ENCODE measurements around the gene HTR7. TPM values are rescaled to one million over a fixed set of nuclear protein-coding genes. Genes with fewer than 3 reads are reported as not detected.

The HTR7 gene
- polyA plus RNA-seq, 4 donors = 0.50 to 0.83 (median 0.64) TPM

DNA sequence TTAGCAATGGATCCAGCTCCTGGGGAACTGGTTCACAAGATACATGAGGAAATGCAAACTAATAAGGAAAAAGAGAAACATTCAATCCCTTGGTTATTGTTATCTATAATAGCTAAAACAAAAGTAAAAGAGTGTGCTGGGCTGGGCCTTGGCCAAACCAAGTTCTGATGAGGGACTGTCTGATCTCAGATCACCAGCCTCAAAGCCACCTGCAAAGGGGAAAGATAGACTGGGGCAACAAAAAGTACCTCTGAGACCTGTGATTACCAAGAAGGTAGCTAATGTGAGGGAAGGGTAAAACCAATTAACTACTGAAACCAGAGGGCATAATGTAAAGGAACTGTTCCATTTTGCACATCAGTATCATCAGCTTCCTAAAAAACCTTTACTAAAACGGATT is 51.2 kb downstream of the HTR7 start:
- DNase-seq (ENCODE audit: low read depth in 4 of 4, low spot score in 3 of 4) = no peak

DNA sequence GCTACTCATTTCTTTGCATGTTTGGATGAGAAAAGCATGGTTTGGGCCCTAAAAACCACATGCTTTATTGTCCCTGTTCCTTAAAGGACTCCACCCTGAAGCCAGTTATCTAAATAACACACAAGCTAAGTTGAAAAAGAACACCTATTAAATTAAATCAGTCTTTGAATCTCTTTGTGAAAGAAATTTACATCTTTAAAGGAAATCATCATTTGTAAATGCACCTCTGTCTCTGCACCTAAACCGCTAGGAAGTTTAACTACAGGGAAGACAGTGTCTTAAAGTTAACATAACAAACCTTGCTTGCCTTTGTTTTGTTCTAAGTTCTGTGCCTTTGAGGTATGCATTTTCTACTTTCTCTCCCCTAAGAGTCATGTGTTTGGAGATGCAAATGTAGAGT is 52.6 kb downstream of the HTR7 start:
- no peak for DNase-seq (ENCODE audit: low read depth in 4 of 4, low spot score in 3 of 4)

DNA sequence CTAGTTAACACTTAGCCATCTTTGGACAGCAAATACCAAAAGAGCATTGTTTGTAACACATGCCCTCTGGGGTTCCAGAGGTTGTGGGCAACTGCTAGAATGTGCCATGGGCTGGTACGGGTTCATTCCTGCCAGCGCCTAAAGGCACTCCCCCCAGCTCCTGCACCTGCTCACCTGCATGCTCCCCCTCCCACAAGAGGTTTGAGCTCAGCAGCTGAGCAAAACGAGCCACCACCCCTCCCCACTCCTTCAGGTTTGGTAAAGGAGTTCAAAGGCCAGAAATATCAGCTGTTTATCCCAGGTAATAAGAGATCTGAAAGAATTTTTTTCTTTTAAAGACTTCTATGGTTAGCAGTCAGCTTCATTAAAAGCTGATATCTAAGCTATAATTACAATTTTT is 53.5 kb downstream of the HTR7 start:
- DNase-seq (ENCODE audit: low read depth in 4 of 4, low spot score in 3 of 4) = no peak

DNA sequence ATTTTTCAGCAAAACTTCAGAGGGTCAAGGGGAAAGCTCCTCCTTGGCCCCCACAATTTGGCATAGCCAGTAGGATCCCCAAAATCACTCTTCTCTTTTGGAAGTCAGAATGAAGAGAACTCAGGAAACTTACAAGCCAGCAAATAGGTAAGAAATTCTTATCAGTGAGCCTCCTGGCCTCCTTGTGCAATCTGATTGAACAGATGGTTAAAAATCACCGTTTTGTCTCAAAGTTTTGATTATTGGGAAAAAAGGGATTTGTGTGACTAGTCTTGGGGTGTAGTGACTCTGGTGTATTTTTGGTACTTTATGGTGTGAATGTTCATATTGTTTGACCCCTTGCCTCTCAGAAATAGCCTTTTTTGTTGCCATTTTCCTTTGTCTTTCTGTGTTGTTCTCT is 56.2 kb downstream of the HTR7 start:
- no peak for DNase-seq (ENCODE audit: low read depth in 4 of 4, low spot score in 3 of 4)

DNA sequence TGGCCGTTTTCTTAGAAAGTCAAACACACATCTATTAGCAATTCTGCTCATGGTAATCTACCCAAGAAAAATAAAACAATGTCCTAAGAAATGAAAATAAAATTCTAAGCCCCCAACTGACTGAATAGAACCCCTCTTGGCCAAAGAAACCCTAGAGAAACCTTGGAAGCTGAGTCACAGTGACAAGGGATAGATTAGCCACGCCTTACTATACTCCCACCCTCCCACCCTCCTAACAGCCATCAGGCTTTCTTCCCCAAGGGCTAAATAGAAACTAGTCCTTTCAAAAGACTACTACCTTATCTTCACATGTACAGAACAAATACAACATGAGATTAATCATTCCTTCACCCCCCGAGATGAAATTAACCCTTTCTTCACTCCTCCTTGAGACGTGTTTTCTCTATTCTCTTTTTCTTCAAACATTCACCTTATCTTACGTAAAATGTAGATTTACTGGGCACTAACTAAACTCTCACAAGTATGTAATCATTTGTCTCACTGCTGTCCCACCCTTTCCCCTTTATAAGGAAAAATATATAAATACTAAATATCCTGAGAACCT is 57.5 kb downstream of the HTR7 start:
- no peak for DNase-seq (ENCODE audit: low read depth in 4 of 4, low spot score in 3 of 4)

DNA sequence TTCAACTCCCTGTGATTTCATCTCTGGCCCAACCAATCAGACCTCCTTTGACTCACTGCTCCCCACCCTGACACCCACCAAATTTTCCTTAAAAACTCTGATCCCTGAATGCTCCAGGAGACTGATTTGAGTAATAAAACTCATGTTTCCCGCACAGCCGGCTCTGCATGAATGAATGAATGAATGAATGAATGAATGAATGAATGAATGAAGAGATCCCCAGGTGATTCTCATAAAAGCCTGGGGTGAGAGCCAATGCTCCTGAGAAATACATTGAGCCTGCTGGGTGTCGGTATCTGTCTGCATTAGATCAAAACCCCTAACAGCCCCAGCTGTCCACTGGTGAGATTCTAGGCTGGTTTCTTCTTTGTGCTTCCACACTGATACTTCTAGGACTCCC is 58.7 kb downstream of the HTR7 start:
- no peak for DNase-seq (ENCODE audit: low read depth in 4 of 4, low spot score in 3 of 4)

DNA sequence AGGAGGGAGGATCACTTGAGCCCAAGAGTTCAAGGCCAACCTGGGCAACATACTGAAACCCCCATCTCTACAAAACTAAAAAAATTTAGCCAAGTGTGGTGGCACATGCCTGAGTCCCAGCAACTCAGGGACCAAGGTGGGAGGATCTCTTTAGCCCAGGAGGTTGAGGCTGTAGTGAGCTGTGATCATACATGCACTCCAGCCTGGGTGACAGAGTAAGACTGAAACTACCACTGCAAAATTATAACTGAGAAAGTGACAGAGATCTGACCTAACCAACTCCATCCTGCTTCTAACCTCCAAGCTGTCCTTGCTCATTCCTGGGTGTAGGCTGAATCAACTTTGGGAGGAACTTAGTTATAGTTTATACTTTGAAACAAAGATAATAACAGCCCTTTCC is 59.4 kb downstream of the HTR7 start:
- DNase-seq (ENCODE audit: low read depth in 4 of 4, low spot score in 3 of 4) = no peak

- no peak for DNase-seq (ENCODE audit: low read depth in 4 of 4, low spot score in 3 of 4)
Measured at GRCh38 chr10:90790422-90790821, 67.4 kb downstream of the HTR7 start.

- DNase-seq (ENCODE audit: low read depth in 4 of 4, low spot score in 3 of 4) = no peak
Measured at GRCh38 chr10:90788968-90789367, 68.9 kb downstream of the HTR7 start.

DNA sequence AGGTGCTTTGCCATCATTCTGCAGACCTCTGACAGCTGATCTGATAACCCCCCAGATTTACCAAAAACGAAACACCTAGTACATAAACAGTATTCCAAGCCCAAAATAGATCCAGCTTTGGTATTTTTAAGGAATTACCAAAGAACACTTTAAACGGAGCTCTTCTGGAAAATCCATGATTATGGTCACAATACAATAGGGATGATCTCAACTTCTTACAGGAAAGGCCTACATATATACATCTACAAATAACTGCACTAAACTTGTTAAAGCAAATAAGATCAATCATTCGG is 69.7 kb downstream of the HTR7 start:
- DNase-seq (ENCODE audit: low read depth in 4 of 4, low spot score in 3 of 4) = no peak

DNA sequence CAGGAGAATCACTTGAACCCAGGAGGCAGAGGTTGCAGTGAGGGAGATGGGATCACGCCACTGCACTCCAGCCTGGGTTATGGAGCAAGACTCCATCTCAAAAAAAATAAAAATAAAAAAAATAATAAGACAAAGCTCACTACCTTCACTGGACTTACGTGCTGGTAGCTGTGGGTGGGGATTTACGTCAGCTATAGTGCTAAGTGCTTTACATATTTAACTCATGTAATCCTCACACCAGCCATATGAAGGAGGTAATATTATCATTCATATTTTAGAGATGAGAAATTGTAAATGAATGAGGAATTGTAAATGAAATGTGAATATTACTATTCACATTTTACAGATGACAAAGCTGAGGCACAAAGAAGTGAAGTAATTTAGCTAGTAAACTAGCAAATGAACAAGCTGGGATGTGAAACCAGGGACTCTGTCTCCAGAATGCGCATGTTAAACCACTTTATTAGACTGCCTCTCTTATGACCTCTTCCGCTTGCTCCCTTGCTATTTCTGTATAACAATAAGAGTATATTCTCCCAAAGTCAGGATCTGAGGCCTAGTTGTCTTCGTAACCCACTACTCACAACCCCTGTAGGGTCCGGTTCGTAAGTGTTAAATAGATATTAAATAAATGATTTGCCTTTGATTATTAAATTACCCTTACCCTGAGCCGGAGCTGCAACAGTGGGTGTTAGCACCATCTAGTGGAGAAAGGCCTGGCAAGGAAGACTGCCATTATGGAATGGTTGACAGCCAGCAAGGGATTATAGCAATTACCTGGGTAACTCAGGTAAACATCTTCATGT is 70.2 kb downstream of the HTR7 start:
- DNase-seq (ENCODE audit: low read depth in 4 of 4, low spot score in 3 of 4) = peak in 3 of 4 donors; percentile 2 to 11 (median 8)

DNA sequence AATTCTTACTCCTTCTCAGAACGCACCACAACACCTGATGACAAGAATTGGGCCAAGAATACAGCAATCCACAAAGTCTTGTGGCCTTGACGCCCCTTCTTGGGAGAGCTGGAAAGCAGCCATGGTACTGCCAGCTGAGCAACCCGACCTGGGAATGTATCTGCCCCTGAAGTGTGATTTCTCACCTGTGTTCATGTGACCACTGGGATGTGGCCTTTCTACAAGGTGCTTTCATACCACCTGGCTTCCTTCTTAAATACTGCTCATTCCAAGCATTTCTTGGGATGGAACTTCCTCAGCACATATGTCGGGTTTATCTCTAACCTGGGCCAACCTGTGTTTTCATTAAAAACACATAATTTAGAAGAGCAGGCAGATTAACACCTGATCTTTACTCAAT is 72.1 kb downstream of the HTR7 start:
- DNase-seq (ENCODE audit: low read depth in 4 of 4, low spot score in 3 of 4) = no peak

- DNase-seq (ENCODE audit: low read depth in 4 of 4, low spot score in 3 of 4) = no peak
Measured at GRCh38 chr10:90784771-90785170, 73.1 kb downstream of the HTR7 start.

DNA sequence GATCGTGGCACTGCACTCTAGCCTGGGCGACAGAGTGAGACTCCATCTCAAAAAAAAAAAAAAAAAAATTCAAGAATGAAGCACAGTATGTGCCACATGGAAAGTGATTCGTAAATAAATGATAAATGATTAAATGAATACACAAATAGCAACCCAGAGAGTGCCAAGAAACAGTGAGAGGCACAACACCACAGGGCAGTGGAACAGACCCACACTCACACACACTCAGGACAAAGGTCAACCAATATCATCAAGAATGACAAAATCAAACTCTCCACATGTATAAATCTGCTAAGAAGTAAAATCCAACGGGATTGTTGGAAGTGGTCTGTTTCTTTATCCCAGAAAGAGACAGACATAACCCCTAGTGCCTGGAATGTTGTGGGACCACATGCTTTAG is 77.4 kb downstream of the HTR7 start:
- DNase-seq (ENCODE audit: low read depth in 4 of 4, low spot score in 3 of 4) = no peak

DNA sequence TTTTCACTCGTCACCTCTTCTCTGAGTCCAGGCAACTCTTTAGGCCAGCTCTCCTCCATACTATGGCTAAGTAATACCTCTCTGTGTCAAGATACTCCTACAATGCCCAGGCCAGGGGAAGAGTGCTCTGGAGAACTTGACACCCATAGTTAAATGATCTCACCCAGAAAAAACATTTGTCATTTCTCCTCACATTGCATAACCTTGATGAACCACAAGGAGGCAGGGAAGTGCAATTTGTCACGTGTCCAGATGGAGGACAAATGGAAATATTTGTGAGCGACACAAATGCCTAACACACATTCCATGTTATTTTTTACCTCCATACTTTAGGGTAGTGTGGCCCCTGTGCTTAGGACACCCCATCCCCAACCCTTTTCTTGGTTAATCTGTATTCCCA is 78.3 kb downstream of the HTR7 start:
- no peak for DNase-seq (ENCODE audit: low read depth in 4 of 4, low spot score in 3 of 4)

DNA sequence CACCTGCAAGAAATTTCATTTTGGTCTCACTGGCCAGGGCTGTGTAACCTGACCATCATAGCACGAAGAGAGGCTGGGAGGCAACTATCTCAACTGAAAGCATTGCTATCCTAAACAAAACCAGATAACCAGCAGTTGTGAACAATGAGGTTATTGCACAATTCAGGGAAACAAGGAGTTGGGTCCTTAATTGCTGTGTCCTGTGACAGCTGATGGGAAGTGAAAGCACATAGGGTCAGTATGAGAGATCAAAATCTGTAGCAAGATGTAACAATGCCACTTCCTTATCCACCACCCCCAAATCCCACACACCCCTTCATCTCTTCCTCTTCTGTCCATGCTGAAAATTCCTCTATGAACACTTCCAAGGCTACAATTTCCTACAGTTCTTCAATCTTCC is 80.2 kb downstream of the HTR7 start:
- no peak for DNase-seq (ENCODE audit: low read depth in 4 of 4, low spot score in 3 of 4)

DNA sequence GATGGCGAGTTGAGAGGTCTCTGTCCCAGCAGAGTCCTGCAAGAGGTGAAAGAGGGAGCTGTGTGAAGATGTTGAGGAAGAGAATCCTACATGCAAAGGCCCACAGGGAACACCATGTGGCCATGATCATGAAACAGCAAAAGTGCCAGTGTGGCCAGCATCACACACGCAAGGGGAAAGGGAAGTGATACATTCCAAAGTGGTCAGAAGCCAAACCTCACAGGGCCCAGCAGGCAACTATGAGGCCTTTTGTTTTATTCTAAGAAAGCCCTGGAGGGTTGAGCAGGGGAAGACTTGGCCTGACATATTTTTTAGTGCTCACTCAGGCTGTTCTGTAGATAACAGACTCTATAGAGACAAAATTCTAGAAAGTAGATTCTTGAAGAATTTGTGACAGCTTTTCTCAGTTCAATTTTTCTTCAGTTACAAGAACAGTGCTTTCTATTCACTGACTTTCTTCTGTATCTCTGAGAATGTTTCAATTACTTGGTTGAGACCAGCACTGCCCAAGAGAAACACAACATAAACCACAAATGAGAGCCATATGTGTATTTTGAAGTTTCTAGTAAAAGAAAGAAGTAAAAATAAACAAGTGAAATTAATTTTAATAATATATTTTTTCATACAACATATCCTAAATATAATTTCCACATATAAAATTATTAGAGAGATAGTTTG is 82.3 kb downstream of the HTR7 start:
- no peak for DNase-seq (ENCODE audit: low read depth in 4 of 4, low spot score in 3 of 4)

DNA sequence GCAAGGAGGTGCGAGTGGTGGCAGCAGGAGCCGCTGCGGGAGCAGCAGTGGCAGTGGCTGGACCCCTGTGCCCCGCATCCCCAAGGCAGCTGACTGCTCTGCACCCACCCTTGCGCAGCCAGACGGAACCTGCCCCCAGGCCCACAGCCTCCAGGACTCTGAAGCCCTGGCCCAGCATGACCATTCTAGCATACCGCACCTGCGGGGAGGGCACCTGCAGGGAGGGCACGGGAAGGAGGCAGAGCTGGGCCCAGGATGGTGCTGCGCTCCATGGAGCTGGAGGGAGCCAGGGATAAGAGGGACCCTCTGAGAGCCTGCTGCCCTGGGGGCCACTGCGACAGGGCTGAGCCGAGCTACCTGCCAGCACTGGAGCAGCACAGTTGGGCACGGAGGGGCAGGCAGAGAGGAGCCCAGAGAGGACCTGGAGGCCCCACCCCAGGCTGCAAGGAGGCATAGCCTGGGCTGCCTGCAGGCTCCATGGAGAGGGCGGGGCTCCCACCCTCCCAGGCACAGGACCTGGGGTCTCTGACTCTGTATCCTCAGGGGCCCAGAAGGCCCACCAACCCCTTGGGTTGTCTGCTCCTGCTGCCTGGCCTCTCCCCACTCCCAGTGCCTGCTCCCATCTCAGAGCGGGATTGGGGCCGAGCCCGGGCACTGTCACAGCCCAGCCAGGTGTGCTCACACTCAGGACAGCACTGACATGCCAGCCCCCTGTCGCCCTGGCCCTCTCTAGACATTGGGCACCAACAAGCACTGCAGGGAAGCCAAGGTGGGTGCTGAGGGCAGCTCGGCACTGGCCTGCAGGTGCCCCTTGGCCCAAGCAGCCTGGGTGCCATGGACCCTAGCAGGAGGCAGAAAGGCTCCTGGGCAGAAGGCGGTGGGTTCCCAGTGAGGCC is 87.6 kb downstream of the HTR7 start:
- DNase-seq (ENCODE audit: low read depth in 4 of 4, low spot score in 3 of 4) = no peak

- DNase-seq (ENCODE audit: low read depth in 4 of 4, low spot score in 3 of 4) = peak in 3 of 4 donors; percentile 7 to 16 (median 10)
Measured at GRCh38 chr10:90751107-90751997, 106.5 kb downstream of the HTR7 start.

DNA sequence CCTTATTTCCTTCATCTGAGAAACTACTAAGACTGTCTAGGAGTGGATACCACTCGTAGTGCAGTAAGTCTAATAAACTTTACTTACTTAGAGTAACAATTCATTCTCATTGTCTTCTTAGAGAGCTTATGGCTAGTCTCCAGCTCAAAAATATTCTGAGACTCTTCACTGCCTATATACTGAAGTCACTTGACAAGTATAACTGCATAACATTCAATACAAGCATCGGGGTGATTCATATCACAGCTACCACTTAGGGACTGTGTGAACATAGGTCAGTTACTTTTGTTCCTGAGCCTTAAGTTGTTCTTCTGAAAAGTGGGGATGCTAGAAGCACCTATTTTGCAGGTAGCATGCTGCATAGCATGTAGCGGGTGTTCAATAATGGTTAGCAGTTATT is 111.0 kb downstream of the HTR7 start:
- no peak for DNase-seq (ENCODE audit: low read depth in 4 of 4, low spot score in 3 of 4)

Data from right renal pelvis (tissue), 4 donors.